SH-SY5Y (cell line): ENCODE data around the gene DEPDC7.

Experiments used
- GATA2 ChIP-seq: IDR thresholded peaks from 2 replicates; pipeline ENCODE4 v1.6.1; 2011; ENCODE audit warnings: mild to moderate bottlenecking, low read depth, low read length
- GATA3 ChIP-seq: IDR thresholded peaks from 2 replicates; pipeline ENCODE4 v1.6.1; 2011; ENCODE audit warnings: low read depth, mild to moderate bottlenecking, low read length, moderate library complexity

DEPDC7 gene

GRCh38 chr11:33006010-33006409, 9.7 kb upstream of the DEPDC7 start:
- TF ChIP-seq GATA3: no peak
- TF ChIP-seq GATA2: no peak

GRCh38 chr11:33013755-33014154, 1.9 kb upstream of the DEPDC7 start:
- TF ChIP-seq GATA3 (no peak), GATA2 (no peak)

GRCh38 chr11:33016654-33017053, 976 bp downstream of the DEPDC7 start:
- TF ChIP-seq GATA3: no peak
- TF ChIP-seq GATA2: no peak

- TF ChIP-seq GATA3: no peak
- TF ChIP-seq GATA2: no peak
Measured at GRCh38 chr11:33017478-33017877, 1.8 kb downstream of the DEPDC7 start.

GRCh38 chr11:33017965-33018364, 2.3 kb downstream of the DEPDC7 start:
- TF ChIP-seq GATA2 (no peak), GATA3 (no peak)

- TF ChIP-seq GATA3: no peak
- no peak for TF ChIP-seq GATA2
Measured at GRCh38 chr11:33018840-33019239, 3.2 kb downstream of the DEPDC7 start.

- no peak for TF ChIP-seq GATA3
- no peak for TF ChIP-seq GATA2
Measured at GRCh38 chr11:33021501-33021900, 5.8 kb downstream of the DEPDC7 start.

- no peak for TF ChIP-seq GATA3
- TF ChIP-seq GATA2: no peak
Measured at GRCh38 chr11:33021937-33022336, 6.3 kb downstream of the DEPDC7 start.

- no peak for TF ChIP-seq GATA3
- no peak for TF ChIP-seq GATA2
Measured at GRCh38 chr11:33025339-33025722, 9.7 kb downstream of the DEPDC7 start.

GRCh38 chr11:33027233-33027632, 11.6 kb downstream of the DEPDC7 start:
- TF ChIP-seq GATA2: no peak
- no peak for TF ChIP-seq GATA3

GRCh38 chr11:33027846-33028536, 12.3 kb downstream of the DEPDC7 start:
- TF ChIP-seq GATA3 (no peak), GATA2 (no peak)

GRCh38 chr11:33028537-33028914, 12.8 kb downstream of the DEPDC7 start:
- TF ChIP-seq GATA2 (no peak), GATA3 (no peak)

- TF ChIP-seq GATA2 (no peak), GATA3 (no peak)
Measured at GRCh38 chr11:33033493-33033892, 17.8 kb downstream of the DEPDC7 start.

GRCh38 chr11:33035011-33035410, 19.3 kb downstream of the DEPDC7 start:
- TF ChIP-seq GATA2: no peak
- TF ChIP-seq GATA3: no peak

GRCh38 chr11:33039274-33040032, 23.8 kb downstream of the DEPDC7 start, which contains the start of gene TCP11L1:
Gene TCP11L1, plus strand, starts transcription at chr11:33039572. Its CDS starts 4,202 bp downstream, at chr11:33043774.
- peak; percentile 9; the same call in 1 of the 2 replicates for TF ChIP-seq GATA2
- no peak for TF ChIP-seq GATA3
